Calu3 (cell line): Measurements from ENCODE around the gene ZNF239. TPM values are rescaled to one million over a fixed set of nuclear protein-coding genes. Genes with fewer than 3 reads are reported as not detected.
"Not testable (repeated sequence)": the region's sequence is repeated elsewhere in the genome, so short reads cannot be mapped to it uniquely, and the experiment has no call there.

Experiments used
- BruUV-seq: library from RNA; stranded (reverse); fragments of 400-500 nt; replicated peaks from 2 replicates; lab custom pipeline; 2021; lab: Mats Ljungman, UMichigan
- CTCF ChIA-PET: fragments of 300-600 bp; sonication (Branson Sonifier 250); formaldehyde crosslinking; loops from one replicate; lab custom pipeline; 2022; ENCODE audit warnings: antibody characterized with exemption; lab: Charles Lee
- DNase-seq: peaks from one replicate; pipeline ENCODE4 v3.0.0; 2022
- H3K27ac Mint-ChIP-seq: one replicate; pipeline ENCODE4 v1.8.0; 2022; ENCODE audit warnings: mixed read lengths; ENCODE audit not compliant: unreplicated experiment
- H3K27me3 Mint-ChIP-seq: one replicate; pipeline ENCODE4 v1.8.0; 2022; ENCODE audit warnings: mixed read lengths; ENCODE audit not compliant: unreplicated experiment
- H3K36me3 Mint-ChIP-seq: one replicate; pipeline ENCODE4 v1.8.0; 2022; ENCODE audit warnings: mild to moderate bottlenecking, moderate library complexity, mixed read lengths; ENCODE audit not compliant: insufficient read depth, unreplicated experiment
- H3K4me1 Mint-ChIP-seq: one replicate; pipeline ENCODE4 v1.8.0; 2022; ENCODE audit warnings: mild to moderate bottlenecking, low read depth, mixed read lengths; ENCODE audit not compliant: unreplicated experiment
- H3K4me3 Mint-ChIP-seq: one replicate; pipeline ENCODE4 v1.8.0; 2022; ENCODE audit warnings: mild to moderate bottlenecking, low read depth, moderate library complexity, mixed read lengths; ENCODE audit not compliant: unreplicated experiment
- H3K9me3 Mint-ChIP-seq: one replicate; pipeline ENCODE4 v1.8.0; 2022; ENCODE audit warnings: low read depth, mixed read lengths; ENCODE audit not compliant: unreplicated experiment
- intact Hi-C: fragments of 100-400 bp; cut with micrococcal nuclease; formaldehyde crosslinking; loops from one replicate; pipeline ENCODE4 v1.10.0; 2022; ENCODE audit not compliant: unreplicated experiment
- total RNA-seq: library from RNA; stranded (reverse); gene quantifications from 2 replicates; pipeline ENCODE4 v1.2.3, GENCODE V29; 2022
- TF ChIP-seq, protein P1 (sequence below): fragments of 200-600 bp; IDR thresholded peaks from one replicate; pipeline ENCODE4 v1.8.0; 2022; ENCODE audit warnings: antibody characterized with exemption; ENCODE audit not compliant: unreplicated experiment

ZNF239 gene
- total RNA-seq, 1 experiment from 2014 or later: 10.8 TPM

DNA sequence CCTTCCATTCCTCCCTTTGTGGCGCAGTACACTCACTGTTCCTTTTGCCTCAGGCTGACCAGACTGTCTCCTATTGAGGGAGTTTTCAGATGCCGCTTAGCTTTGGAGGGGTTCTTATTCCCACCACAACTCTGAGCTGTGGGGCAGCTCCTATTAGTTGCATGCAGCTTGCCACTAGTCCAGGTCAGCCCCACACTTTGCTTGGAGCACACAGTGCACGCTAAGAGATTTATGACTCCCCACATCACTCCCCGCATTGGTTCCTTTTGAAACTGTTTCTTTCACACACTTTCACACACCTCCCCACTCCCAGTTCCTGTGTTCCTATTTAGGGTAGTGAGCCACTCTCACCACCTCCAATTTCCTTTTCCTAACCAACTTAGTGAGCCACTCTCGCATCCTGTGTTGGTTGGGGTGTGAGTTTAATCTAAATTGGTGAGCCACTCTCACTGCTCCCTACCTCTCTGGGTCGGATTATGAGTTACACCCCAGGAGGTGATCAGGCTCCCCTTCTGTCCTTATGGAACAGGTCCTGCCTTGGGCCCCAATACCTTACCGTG, 21.4 kb upstream of the ZNF239 start:
- no peak for DNase-seq
- Mint-ChIP-seq H3K27ac (no peak overlapping the region), H3K4me3 (peak overlapping the region; percentile 61), H3K36me3 (no peaks in the 10 kb centered on the region), H3K4me1 (peaks cover 19% of the 10 kb centered on the region), H3K27me3 (no peaks in the 10 kb centered on the region), H3K9me3 (peaks cover 10% of the 10 kb centered on the region)
- intact Hi-C loops: loop anchor here (1.0 kb wide), 1 partner anchor 10 kb away; no protein-coding TSS in a partner anchor
- TF ChIP-seq, protein P1, sequence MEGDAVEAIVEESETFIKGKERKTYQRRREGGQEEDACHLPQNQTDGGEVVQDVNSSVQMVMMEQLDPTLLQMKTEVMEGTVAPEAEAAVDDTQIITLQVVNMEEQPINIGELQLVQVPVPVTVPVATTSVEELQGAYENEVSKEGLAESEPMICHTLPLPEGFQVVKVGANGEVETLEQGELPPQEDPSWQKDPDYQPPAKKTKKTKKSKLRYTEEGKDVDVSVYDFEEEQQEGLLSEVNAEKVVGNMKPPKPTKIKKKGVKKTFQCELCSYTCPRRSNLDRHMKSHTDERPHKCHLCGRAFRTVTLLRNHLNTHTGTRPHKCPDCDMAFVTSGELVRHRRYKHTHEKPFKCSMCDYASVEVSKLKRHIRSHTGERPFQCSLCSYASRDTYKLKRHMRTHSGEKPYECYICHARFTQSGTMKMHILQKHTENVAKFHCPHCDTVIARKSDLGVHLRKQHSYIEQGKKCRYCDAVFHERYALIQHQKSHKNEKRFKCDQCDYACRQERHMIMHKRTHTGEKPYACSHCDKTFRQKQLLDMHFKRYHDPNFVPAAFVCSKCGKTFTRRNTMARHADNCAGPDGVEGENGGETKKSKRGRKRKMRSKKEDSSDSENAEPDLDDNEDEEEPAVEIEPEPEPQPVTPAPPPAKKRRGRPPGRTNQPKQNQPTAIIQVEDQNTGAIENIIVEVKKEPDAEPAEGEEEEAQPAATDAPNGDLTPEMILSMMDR: no peak
- BruUV-seq: no TSS peak
- CTCF ChIA-PET: no interaction called here

- BruUV-seq: no TSS peak
- peak overlapping the region; percentile 61 for H3K4me3 Mint-ChIP-seq
- peak; percentile 37 for DNase-seq
- H3K27ac Mint-ChIP-seq: peak overlapping the region; percentile 61
- no peaks in the 10 kb centered on the region for H3K36me3 Mint-ChIP-seq
- no peaks in the 10 kb centered on the region for H3K27me3 Mint-ChIP-seq
- TF ChIP-seq, protein P1: no peak
- CTCF ChIA-PET: no interaction called here
- intact Hi-C loops: loop anchor here (1.0 kb wide), 1 partner anchor 9 kb away; no protein-coding TSS in a partner anchor
- H3K4me1 Mint-ChIP-seq: peaks cover 19% of the 10 kb centered on the region
- peaks cover 10% of the 10 kb centered on the region for H3K9me3 Mint-ChIP-seq
Observed at GRCh38 chr10:43594944-43595589, 20.7 kb upstream of the ZNF239 start.

DNA sequence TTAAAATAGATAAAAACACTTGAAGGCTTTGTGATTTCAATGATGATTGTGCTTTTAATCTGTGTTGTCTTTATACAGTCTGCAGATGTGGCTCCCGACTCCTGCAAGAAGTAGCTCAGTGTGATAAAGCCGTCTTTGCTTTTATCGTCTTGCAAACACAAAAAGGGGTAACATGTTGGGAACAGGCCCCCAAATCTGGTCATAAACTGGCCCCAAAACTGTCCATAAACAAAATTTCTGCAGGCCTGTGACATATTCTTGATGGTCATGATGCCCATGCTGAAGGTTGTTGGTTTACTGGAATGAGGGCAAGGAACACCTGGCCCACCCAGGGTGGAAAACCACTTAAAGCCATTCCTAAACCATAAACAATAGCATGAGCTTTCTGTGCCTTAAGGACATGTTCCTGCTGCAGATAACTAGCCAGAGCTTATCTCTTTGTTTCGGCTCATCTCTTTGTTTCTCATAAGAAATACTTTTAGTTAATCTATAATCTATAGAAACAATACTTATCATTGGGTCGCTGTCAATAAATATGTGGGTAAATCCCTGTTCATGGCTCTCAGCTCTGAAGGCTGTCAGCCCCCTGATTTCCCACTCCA, 17.0 kb upstream of the ZNF239 start:
- Mint-ChIP-seq H3K36me3 (no peaks in the 10 kb centered on the region), H3K27ac (no peak overlapping the region), H3K4me3 (no peak overlapping the region), H3K4me1 (peaks cover 27% of the 10 kb centered on the region), H3K27me3 (no peaks in the 10 kb centered on the region), H3K9me3 (peaks cover 10% of the 10 kb centered on the region)
- no peak for DNase-seq
- intact Hi-C loops: no loop called here
- CTCF ChIA-PET: no interaction called here
- BruUV-seq: no TSS peak
- TF ChIP-seq, protein P1: no peak

DNA sequence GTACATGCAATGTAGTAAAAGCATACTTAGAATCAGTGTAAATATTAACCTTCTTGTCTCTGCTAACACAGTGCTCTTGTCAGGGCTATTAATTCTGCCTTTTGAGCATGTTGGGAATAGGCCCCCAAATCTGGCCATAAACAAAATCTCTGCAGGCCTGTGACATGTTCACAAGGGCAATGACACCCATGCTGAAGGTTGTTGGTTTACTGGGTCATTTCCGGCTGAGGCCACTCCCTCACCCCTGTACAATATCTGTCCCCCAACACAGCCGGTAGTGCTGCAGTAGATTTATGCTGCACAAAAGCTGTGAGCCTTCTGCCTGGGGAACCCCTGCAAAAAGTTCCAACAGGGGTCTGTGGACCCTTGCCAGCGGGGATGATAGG, 12.3 kb upstream of the ZNF239 start:
- CTCF ChIA-PET: interaction anchor here (1.3 kb wide), 1 partner anchor 13 kb away, joined by 4 read pairs; no protein-coding TSS in a partner anchor
- H3K4me1 Mint-ChIP-seq: peaks cover 14% of the 10 kb centered on the region
- H3K27ac Mint-ChIP-seq: peak overlapping the region; percentile 59

More for the DNA sequence above, 12.3 kb upstream of the ZNF239 start:
- H3K27me3 Mint-ChIP-seq, DNase-seq, H3K36me3 Mint-ChIP-seq, H3K4me3 Mint-ChIP-seq, BruUV-seq, H3K9me3 Mint-ChIP-seq: not testable (repeated sequence)
- intact Hi-C loops: loop anchor here (1.0 kb wide), 1 partner anchor 9 kb away; no protein-coding TSS in a partner anchor
